ENCODE measurements around the gene SGO2. TPM values are rescaled to one million over a fixed set of nuclear protein-coding genes. Genes with fewer than 3 reads are reported as not detected.
"Not testable (repeated sequence)": the region's sequence is repeated elsewhere in the genome, so short reads cannot be mapped to it uniquely, and the experiment has no call there.

The SGO2 gene
- total RNA-seq, 1 experiment from 2014 or later: 14.2 TPM

- Mint-ChIP-seq H3K27ac (ENCODE audit: low read depth, unreplicated experiment) (no peak overlapping the region), H3K4me1 (ENCODE audit: insufficient read depth, unreplicated experiment) (no peaks in the 10 kb centered on the region), H3K4me3 (ENCODE audit: unreplicated experiment) (no peak overlapping the region), H3K9me3 (ENCODE audit: unreplicated experiment) (no peaks in the 10 kb centered on the region), H3K27me3 (ENCODE audit: insufficient read depth, unreplicated experiment) (no peaks in the 10 kb centered on the region), H3K36me3 (ENCODE audit: insufficient read depth, unreplicated experiment) (peaks cover 10% of the 10 kb centered on the region)
- ChIA-PET CTCF (no interaction called here), POLR2A (no interaction called here)
- TF ChIP-seq CTCF (IDR thresholded peaks at IDR 0.05; ENCODE audit: unreplicated experiment): no peak
- intact Hi-C loops (cut with micrococcal nuclease): no loop called here
- BruUV-seq (replicated peaks): no TSS peak
- DNase-seq (ENCODE audit: unreplicated experiment): no peak
Observed at GRCh38 chr2:200538139-200538538, 12.1 kb downstream of the SGO2 start.

GRCh38 chr2:200540793-200541192 lies 14.8 kb downstream of the SGO2 start:
- no peaks in the 10 kb centered on the region for H3K4me1 Mint-ChIP-seq (ENCODE audit: insufficient read depth, unreplicated experiment)
- CTCF ChIA-PET: no interaction called here
- H3K27me3 Mint-ChIP-seq (ENCODE audit: insufficient read depth, unreplicated experiment): no peaks in the 10 kb centered on the region
- no peak overlapping the region for H3K27ac Mint-ChIP-seq (ENCODE audit: low read depth, unreplicated experiment)
- intact Hi-C loops (cut with micrococcal nuclease): no loop called here
- POLR2A ChIA-PET: no interaction called here
- H3K4me3 Mint-ChIP-seq (ENCODE audit: unreplicated experiment): no peak overlapping the region
- H3K9me3 Mint-ChIP-seq (ENCODE audit: unreplicated experiment): no peaks in the 10 kb centered on the region
- no peak for DNase-seq (ENCODE audit: unreplicated experiment)
- TF ChIP-seq CTCF (IDR thresholded peaks at IDR 0.05; ENCODE audit: unreplicated experiment): no peak
- no TSS peak for BruUV-seq (replicated peaks)
- peaks cover 21% of the 10 kb centered on the region for H3K36me3 Mint-ChIP-seq (ENCODE audit: insufficient read depth, unreplicated experiment)

- H3K27ac Mint-ChIP-seq (ENCODE audit: low read depth, unreplicated experiment); BruUV-seq (replicated peaks); H3K4me3 Mint-ChIP-seq (ENCODE audit: unreplicated experiment); intact Hi-C loops (cut with micrococcal nuclease); DNase-seq (ENCODE audit: unreplicated experiment); H3K9me3 Mint-ChIP-seq (ENCODE audit: unreplicated experiment); H3K4me1 Mint-ChIP-seq (ENCODE audit: insufficient read depth, unreplicated experiment); H3K27me3 Mint-ChIP-seq (ENCODE audit: insufficient read depth, unreplicated experiment): not testable (repeated sequence)
- CTCF ChIA-PET: interaction anchor here (0.7 kb wide), 1 partner anchor 68 kb away, joined by 3 read pairs; no protein-coding TSS in a partner anchor
- POLR2A ChIA-PET: interaction anchor here (0.6 to 1.0 kb wide), 2 partner anchors 20 to 21 kb away, joined by 3 to 5 read pairs; no protein-coding TSS in a partner anchor
- peaks cover 18% of the 10 kb centered on the region for H3K36me3 Mint-ChIP-seq (ENCODE audit: insufficient read depth, unreplicated experiment)
Observed at GRCh38 chr2:200566596-200566995, 40.6 kb downstream of the SGO2 start.

- Mint-ChIP-seq H3K27ac (ENCODE audit: low read depth, unreplicated experiment) (no peak overlapping the region), H3K9me3 (ENCODE audit: unreplicated experiment) (peaks cover 7% of the 10 kb centered on the region), H3K27me3 (ENCODE audit: insufficient read depth, unreplicated experiment) (no peaks in the 10 kb centered on the region), H3K36me3 (ENCODE audit: insufficient read depth, unreplicated experiment) (peaks cover 23% of the 10 kb centered on the region), H3K4me1 (ENCODE audit: insufficient read depth, unreplicated experiment) (no peaks in the 10 kb centered on the region), H3K4me3 (ENCODE audit: unreplicated experiment) (no peak overlapping the region)
- DNase-seq (ENCODE audit: unreplicated experiment): no peak
- no peak for TF ChIP-seq CTCF (IDR thresholded peaks at IDR 0.05; ENCODE audit: unreplicated experiment)
- BruUV-seq (replicated peaks): no TSS peak
- ChIA-PET POLR2A (interaction anchor here (0.6 kb wide), 1 partner anchor 12 kb away, joined by 3 read pairs; no protein-coding TSS in a partner anchor), CTCF (interaction anchor here (1.3 to 1.4 kb wide), 2 partner anchors 47 to 150 kb away, joined by 3 read pairs; no protein-coding TSS in a partner anchor)
- intact Hi-C loops (cut with micrococcal nuclease): no loop called here
Observed at GRCh38 chr2:200567932-200568331, 41.9 kb downstream of the SGO2 start.

- Mint-ChIP-seq H3K9me3 (ENCODE audit: unreplicated experiment) (no peaks in the 10 kb centered on the region), H3K27me3 (ENCODE audit: insufficient read depth, unreplicated experiment) (no peaks in the 10 kb centered on the region), H3K36me3 (ENCODE audit: insufficient read depth, unreplicated experiment) (peaks cover 16% of the 10 kb centered on the region), H3K4me1 (ENCODE audit: insufficient read depth, unreplicated experiment) (no peaks in the 10 kb centered on the region), H3K27ac (ENCODE audit: low read depth, unreplicated experiment) (no peak overlapping the region), H3K4me3 (ENCODE audit: unreplicated experiment) (no peak overlapping the region)
- TF ChIP-seq CTCF (IDR thresholded peaks at IDR 0.05; ENCODE audit: unreplicated experiment): no peak
- DNase-seq (ENCODE audit: unreplicated experiment): peak; percentile 26
- intact Hi-C loops (cut with micrococcal nuclease): loop anchor here (1.0 to 10.0 kb wide), 3 partner anchors 99 to 603 kb away; no protein-coding TSS in a partner anchor
- ChIA-PET POLR2A (no interaction called here), CTCF (interaction anchor here (0.6 to 1.9 kb wide), 13 partner anchors 41 to 616 kb away, joined by 3 to 23 read pairs (median 5); no protein-coding TSS in a partner anchor)
- BruUV-seq (replicated peaks): no TSS peak
Observed at GRCh38 chr2:200575957-200576356, 50.0 kb downstream of the SGO2 start.
